Measurements from ENCODE around the gene GRIK4.

The GRIK4 gene

DNA sequence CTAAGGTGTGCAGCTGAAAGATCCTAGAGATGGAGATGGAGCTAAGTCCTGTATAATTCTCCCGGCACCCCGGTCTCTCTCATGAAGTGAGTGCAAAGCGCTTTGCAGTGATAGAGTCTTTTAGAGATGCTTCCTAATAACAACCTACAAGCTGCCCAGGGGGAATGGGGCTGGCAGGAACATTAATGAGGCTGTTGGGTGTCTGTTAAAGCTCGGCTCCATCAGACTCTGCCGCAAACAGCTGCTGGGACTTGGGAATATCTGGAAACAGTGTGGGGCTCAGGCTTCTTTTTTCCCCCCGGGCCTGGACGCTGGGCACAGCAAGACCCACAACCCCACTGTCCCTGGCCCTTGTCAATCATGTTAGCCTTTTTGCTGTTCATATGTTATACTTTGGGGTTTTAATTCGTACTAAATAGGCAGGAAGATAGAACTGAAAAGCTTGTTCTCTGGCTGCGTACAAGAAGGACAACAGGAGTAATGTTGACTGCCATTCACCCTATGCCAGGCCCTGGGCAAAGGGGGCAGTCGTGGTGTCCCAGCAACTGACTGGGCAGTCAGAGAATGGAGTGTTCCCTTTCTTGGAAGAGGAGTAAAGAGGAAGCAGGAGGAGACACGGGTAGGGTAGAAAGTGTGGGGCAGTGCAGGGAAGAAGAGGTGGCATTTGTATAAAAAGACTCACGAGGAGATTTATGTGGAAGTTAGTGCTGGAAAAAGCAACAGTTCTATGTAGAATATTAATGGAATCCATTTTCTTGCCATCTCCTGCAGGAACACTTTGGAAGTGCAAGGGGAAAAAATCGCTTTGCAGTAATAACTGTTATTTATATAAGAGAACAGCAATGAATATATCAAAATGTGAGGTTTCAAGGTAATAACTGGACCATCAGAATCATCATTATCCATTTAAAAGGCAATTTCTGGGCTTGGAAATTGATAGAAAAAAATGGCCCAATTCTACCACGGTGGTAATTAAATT lies 232.8 kb downstream of the GRIK4 start:
- H3K9ac ChIP-seq, result no peak overlapping the region
- no peaks in the 10 kb centered on the region for H3K27me3 ChIP-seq
- no peak overlapping the region for H3K27ac ChIP-seq
- H3K36me3 ChIP-seq, result no peaks in the 10 kb centered on the region
- H3K4me2 ChIP-seq, result no peak overlapping the region
- TF ChIP-seq Cebpa-rat (IDR thresholded peaks at IDR 0.05), result no peak
- H3K4me1 ChIP-seq, result peaks cover 0 to 28% (median 18%) of the 10 kb centered on the region in 10 experiments; a peak in 12 of 20 replicates
- no peak overlapping the region for H3K4me3 ChIP-seq
- no peaks in the 10 kb centered on the region for H4K20me1 ChIP-seq
- H3K9me3 ChIP-seq (replicated peaks in 1 of 11), result no peaks in the 10 kb centered on the region

GRCh38 chr11:120746376-120746775 lies 234.8 kb downstream of the GRIK4 start:
- no peaks in the 10 kb centered on the region for H3K27me3 ChIP-seq
- TF ChIP-seq Cebpa-rat (IDR thresholded peaks at IDR 0.05), result no peak
- H3K27ac ChIP-seq, result no peak overlapping the region
- peaks cover 0 to 41% (median 20%) of the 10 kb centered on the region in 10 experiments; a peak in 12 of 20 replicates for H3K4me1 ChIP-seq
- no peak overlapping the region for H3K9ac ChIP-seq
- no peaks in the 10 kb centered on the region for H3K9me3 ChIP-seq (replicated peaks in 1 of 11)
- peak overlapping the region in 3 of 11 experiments; percentile 2 to 8 (median 7); a peak in 1 of 22 replicates for H3K4me2 ChIP-seq
- H3K36me3 ChIP-seq, result no peaks in the 10 kb centered on the region
- no peaks in the 10 kb centered on the region for H4K20me1 ChIP-seq
- H3K4me3 ChIP-seq, result no peak overlapping the region

DNA sequence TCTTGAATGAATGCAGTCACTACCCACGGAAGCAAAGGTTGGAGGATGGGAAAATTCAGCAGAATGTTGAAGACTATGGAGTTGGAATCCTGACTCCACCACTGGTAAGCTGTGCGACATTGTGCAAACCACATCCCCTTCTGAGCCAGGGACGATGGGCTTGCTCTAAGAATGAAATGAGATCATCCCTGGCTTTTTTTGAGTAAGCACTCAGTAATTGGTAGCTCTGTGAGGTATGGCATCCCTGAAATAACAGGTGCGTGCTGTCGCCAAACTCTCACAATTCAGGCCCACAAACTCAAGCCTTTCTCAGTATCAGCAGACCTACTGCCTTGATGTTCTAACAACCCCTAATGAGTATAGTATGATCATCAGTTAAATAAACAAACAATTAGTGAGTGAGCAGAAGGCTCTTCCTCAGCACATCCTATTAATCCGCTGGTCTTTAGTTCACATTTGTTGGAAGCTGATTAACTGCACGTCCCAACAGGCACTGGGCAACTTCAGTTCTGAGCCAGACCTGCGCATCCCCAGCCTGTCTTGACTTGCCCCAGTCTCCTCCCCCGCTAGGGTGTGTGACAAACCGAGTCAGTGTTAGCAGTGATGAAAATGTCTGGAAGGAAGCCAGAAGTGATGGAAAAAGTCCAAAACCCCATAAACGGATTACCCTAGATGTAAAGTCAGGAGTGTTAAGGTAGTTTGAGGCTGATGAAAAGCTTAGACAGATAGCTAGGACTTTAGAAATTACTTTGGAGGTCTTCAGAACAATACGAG lies 235.5 kb downstream of the GRIK4 start:
- no peaks in the 10 kb centered on the region for H3K36me3 ChIP-seq
- H3K9ac ChIP-seq, result no peak overlapping the region
- H3K4me3 ChIP-seq, result no peak overlapping the region
- no peak overlapping the region for H3K4me2 ChIP-seq
- H3K27me3 ChIP-seq, result no peaks in the 10 kb centered on the region
- H3K27ac ChIP-seq, result no peak overlapping the region
- H4K20me1 ChIP-seq, result no peaks in the 10 kb centered on the region
- no peak for TF ChIP-seq Cebpa-rat (IDR thresholded peaks at IDR 0.05)
- no peaks in the 10 kb centered on the region for H3K9me3 ChIP-seq (replicated peaks in 1 of 11)
- H3K4me1 ChIP-seq, result peaks cover 0 to 44% (median 20%) of the 10 kb centered on the region in 10 experiments; a peak in 12 of 20 replicates

DNA sequence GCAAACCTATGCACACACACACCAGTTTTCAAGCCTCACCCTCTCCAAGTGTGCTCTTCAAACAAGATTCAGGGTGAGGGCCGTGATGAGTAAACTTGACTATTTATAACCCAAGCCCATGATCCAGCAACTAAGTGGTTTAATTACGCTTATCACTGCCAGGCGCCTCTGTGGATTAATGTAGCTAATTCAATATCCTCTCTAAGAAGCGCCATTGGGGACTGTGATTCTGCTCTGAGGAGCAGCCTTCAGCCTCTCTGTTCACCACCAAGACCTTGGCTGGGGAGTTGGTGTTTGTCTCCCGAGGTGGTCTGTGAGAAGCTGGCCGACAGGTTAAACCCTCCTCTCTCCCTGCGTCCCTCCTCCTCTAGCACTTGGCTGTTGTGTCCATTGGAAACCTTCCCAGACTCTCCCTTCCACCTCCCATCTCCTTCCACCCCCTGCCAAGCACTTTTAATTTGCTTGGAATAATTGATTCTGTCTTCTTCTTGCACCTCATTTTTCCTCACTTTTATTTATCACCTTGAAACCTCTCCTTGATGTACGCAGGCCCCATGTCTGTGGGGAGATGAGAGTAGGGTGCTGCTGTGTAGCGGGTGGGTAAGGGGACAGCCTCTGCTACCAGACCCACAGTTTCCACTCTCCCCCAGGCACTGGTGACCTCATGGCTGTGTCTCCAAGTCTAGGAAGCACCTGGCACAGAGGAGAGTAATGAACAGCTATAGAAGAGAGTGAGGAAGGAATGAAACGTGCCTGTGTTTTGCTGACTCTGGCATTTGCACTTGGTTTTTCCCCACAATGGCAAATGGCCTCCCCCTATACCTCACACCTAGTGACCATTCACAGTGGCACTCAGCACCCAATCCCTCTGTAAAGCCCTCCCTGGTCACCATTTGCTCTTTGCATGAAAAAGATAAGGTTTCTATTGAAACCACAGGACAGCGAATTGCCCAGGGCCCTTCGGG lies 236.6 kb downstream of the GRIK4 start:
- H4K20me1 ChIP-seq, result no peaks in the 10 kb centered on the region
- H3K4me3 ChIP-seq, result no peak overlapping the region; a peak in 1 of 20 replicates
- H3K9ac ChIP-seq, result no peak overlapping the region
- H3K27me3 ChIP-seq, result no peaks in the 10 kb centered on the region
- H3K27ac ChIP-seq, result no peak overlapping the region
- H3K9me3 ChIP-seq (replicated peaks in 1 of 11), result no peaks in the 10 kb centered on the region
- H3K36me3 ChIP-seq, result no peaks in the 10 kb centered on the region
- TF ChIP-seq Cebpa-rat (IDR thresholded peaks at IDR 0.05), result no peak
- H3K4me2 ChIP-seq, result peak overlapping the region in 8 of 11 experiments; percentile 9 to 63 (median 46); a peak in 14 of 22 replicates
- H3K4me1 ChIP-seq, result peaks cover 0 to 44% (median 20%) of the 10 kb centered on the region in 10 experiments; a peak in 12 of 20 replicates

- Histone ChIP-seq H3K27me3 (no peaks in the 10 kb centered on the region), H3K4me3 (0 out of 20 replicates have a peak overlapping the region, but pooled peaks of 1 of the 10 experiments have one; percentile 1)
Measured at GRCh38 chr11:120749395-120749794, 237.8 kb downstream of the GRIK4 start.

GRCh38 chr11:120750647-120751549 lies 239.3 kb downstream of the GRIK4 start:
- no peak for TF ChIP-seq Cebpa-rat (IDR thresholded peaks at IDR 0.05)
- Histone ChIP-seq H3K9me3 (replicated peaks in 1 of 11) (no peaks in the 10 kb centered on the region), H3K9ac (no peak overlapping the region), H3K4me2 (0 out of 22 replicates have a peak overlapping the region, but pooled peaks of 1 of the 11 experiments have one; percentile 18), H3K4me3 (no peak overlapping the region), H3K36me3 (no peaks in the 10 kb centered on the region), H4K20me1 (no peaks in the 10 kb centered on the region), H3K4me1 (peaks cover 0 to 43% (median 18%) of the 10 kb centered on the region in 10 experiments; a peak in 12 of 20 replicates), H3K27me3 (no peaks in the 10 kb centered on the region), H3K27ac (no peak overlapping the region)

More at GRCh38 chr11:120749395-120749794, 237.8 kb downstream of the GRIK4 start:
- Histone ChIP-seq H3K27ac (no peak overlapping the region), H3K9ac (no peak overlapping the region), H3K9me3 (replicated peaks in 1 of 11) (no peaks in the 10 kb centered on the region), H4K20me1 (no peaks in the 10 kb centered on the region), H3K4me1 (peaks cover 0 to 44% (median 20%) of the 10 kb centered on the region in 10 experiments; a peak in 12 of 20 replicates), H3K36me3 (no peaks in the 10 kb centered on the region), H3K4me2 (peak overlapping the region in 6 of 11 experiments; percentile 31 to 63 (median 50); a peak in 9 of 22 replicates)
- TF ChIP-seq Cebpa-rat (IDR thresholded peaks at IDR 0.05), result no peak

DNA sequence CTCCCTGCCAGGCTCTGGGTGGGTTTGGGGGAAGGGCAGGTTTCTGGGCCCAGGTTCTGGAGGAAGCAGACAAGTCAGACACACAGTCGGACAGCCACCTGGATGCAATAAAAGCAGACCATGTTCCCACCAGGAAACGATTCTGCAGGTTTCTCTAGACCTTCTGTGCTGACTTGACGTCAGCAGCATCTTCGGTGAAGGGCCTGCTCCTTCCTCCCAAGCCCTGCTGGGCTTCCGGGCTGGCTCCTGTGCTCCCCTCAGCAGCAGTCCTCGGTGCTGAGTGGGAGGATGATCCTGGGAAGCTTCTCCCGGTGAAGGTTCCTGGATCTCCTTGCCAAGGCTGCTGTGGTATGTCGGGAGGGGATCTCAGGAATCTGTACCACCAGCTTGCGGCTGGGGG lies 240.0 kb downstream of the GRIK4 start:
- Histone ChIP-seq H3K9ac (no peak overlapping the region), H3K4me3 (no peak overlapping the region), H3K4me2 (no peak overlapping the region), H3K27me3 (no peaks in the 10 kb centered on the region), H4K20me1 (no peaks in the 10 kb centered on the region), H3K36me3 (no peaks in the 10 kb centered on the region), H3K9me3 (replicated peaks in 1 of 11) (no peaks in the 10 kb centered on the region), H3K27ac (no peak overlapping the region), H3K4me1 (peaks cover 0 to 38% (median 13%) of the 10 kb centered on the region in 10 experiments; a peak in 12 of 20 replicates)
- no peak for TF ChIP-seq Cebpa-rat (IDR thresholded peaks at IDR 0.05)
